Neuron (in vitro differentiated cells): ENCODE data around the gene ZNF554.

Experiments
- H2AFZ ChIP-seq: one replicate; pipeline ENCODE4 v1.6.1; 2013; ENCODE audit warnings: low read depth, mild to moderate bottlenecking, inconsistent platforms, low read length, moderate library complexity
- H3K27me3 ChIP-seq: one replicate; pipeline ENCODE4 v1.6.1; 2013; ENCODE audit warnings: low read length; ENCODE audit not compliant: insufficient read depth
- H3K36me3 ChIP-seq: one replicate; pipeline ENCODE4 v1.6.1; 2013; ENCODE audit warnings: low read length; ENCODE audit not compliant: insufficient read depth
- H3K4me1 ChIP-seq: one replicate; pipeline ENCODE4 v1.6.1; 2013; ENCODE audit warnings: low read length; ENCODE audit not compliant: insufficient read depth
- H3K4me3 ChIP-seq: 2 replicates; pipeline ENCODE4 v1.5.1; 2013; ENCODE audit warnings: mild to moderate bottlenecking, low read length, moderate library complexity
- H3K9me3 ChIP-seq: one replicate; pipeline ENCODE4 v1.6.1; 2013; ENCODE audit warnings: low read length

ZNF554 gene

GRCh38 chr19:2840794-2841791, 21.4 kb downstream of the ZNF554 start, which contains the start of gene ZNF555:
ZNF555 (plus strand) TSS chr19:2841475; CDS start chr19:2841573, 98 bp downstream.
- Histone ChIP-seq H3K4me1 (peaks cover 6% of the 10 kb centered on the region), H2AFZ (peak within 1 kb of the TSS; percentile 76), H3K9me3 (peaks cover 26% of the 10 kb centered on the region), H3K27me3 (no peaks in the 10 kb centered on the region), H3K4me3 (peak within 1 kb of the TSS; percentile 73), H3K36me3 (no peaks in the 10 kb centered on the region)

DNA sequence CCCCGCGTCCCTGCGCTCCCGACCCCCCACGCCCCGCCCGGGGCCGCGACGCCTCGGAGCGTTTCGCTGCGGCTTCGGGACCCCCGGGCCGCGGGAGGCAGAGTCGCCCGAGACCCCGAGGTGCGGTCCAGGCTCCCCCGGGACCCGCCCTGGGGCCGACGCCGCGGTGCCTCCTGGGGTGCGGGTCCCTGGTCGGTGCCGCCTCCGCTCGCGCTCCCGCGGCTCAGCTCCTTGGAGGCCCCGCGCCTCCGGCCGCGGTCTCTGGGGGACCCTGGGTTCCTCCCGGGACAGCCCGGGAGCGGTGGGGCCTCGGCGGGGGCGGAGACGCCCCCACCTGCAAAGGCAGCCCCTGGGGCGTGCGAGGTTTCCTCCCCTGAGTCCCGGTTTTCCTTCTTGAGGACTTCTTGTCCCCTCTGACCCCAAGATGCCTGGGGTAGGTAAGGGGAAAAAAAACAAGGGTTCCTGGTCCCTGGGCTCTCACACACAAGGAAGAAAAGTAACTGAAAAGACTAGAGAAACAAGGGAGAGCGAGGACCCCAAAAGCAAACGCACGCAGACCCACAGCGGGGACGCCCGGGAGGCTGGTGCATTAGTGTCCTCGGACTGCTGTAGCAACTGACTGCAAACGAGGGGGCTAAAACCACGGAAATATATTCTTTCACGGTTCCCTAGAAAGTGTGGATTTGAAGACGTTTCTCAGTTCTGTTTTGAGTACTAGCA, 22.3 kb downstream of the ZNF554 start:
- H3K9me3 ChIP-seq = peaks cover 26% of the 10 kb centered on the region
- no peaks in the 10 kb centered on the region for H3K27me3 ChIP-seq
- H3K4me1 ChIP-seq = peaks cover 6% of the 10 kb centered on the region
- peak overlapping the region; percentile 26 for H2AFZ ChIP-seq
- H3K4me3 ChIP-seq = peak overlapping the region; percentile 73
- H3K36me3 ChIP-seq = no peaks in the 10 kb centered on the region

- Histone ChIP-seq H2AFZ (no peak overlapping the region), H3K4me3 (no peak overlapping the region), H3K9me3 (peaks cover 37% of the 10 kb centered on the region), H3K27me3 (no peaks in the 10 kb centered on the region), H3K36me3 (no peaks in the 10 kb centered on the region), H3K4me1 (peaks cover 6% of the 10 kb centered on the region)
These were observed 25.4 kb downstream of the ZNF554 start for GRCh38 chr19:2845107-2845506.

- Histone ChIP-seq H3K9me3 (peaks cover 44% of the 10 kb centered on the region), H2AFZ (no peak overlapping the region), H3K4me1 (peaks cover 6% of the 10 kb centered on the region), H3K36me3 (peaks cover 10% of the 10 kb centered on the region), H3K4me3 (no peak overlapping the region), H3K27me3 (no peaks in the 10 kb centered on the region)
These were observed 26.7 kb downstream of the ZNF554 start for GRCh38 chr19:2846180-2846894.

DNA sequence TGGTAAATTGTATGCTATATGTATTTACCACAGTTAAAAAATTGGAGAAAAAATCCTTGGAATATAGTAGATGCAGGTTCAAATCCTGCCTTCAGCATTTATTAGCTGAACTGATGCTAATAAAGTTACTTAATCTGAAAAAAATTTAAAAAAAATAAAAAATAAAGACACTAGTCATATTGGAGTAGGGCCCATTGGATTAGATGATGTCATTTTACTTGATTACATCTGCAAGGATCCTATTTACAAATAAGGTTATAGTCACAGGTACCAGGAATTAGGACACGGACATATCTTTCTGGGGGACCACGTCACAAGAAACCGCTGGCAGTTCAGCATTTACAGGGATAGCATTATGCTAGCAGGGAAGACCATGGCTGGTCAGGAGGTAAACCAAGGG, 27.8 kb downstream of the ZNF554 start:
- H3K9me3 ChIP-seq = peaks cover 54% of the 10 kb centered on the region
- no peak overlapping the region for H2AFZ ChIP-seq
- no peaks in the 10 kb centered on the region for H3K27me3 ChIP-seq
- H3K4me3 ChIP-seq = no peak overlapping the region
- peaks cover under 1% of the 10 kb centered on the region for H3K4me1 ChIP-seq
- peaks cover 21% of the 10 kb centered on the region for H3K36me3 ChIP-seq

- peaks cover 65% of the 10 kb centered on the region for H3K9me3 ChIP-seq
- no peak overlapping the region for H3K4me3 ChIP-seq
- peaks cover 32% of the 10 kb centered on the region for H3K36me3 ChIP-seq
- H2AFZ ChIP-seq = no peak overlapping the region
- H3K4me1 ChIP-seq = no peaks in the 10 kb centered on the region
- no peaks in the 10 kb centered on the region for H3K27me3 ChIP-seq
These were observed 28.9 kb downstream of the ZNF554 start for GRCh38 chr19:2848616-2849015.

DNA sequence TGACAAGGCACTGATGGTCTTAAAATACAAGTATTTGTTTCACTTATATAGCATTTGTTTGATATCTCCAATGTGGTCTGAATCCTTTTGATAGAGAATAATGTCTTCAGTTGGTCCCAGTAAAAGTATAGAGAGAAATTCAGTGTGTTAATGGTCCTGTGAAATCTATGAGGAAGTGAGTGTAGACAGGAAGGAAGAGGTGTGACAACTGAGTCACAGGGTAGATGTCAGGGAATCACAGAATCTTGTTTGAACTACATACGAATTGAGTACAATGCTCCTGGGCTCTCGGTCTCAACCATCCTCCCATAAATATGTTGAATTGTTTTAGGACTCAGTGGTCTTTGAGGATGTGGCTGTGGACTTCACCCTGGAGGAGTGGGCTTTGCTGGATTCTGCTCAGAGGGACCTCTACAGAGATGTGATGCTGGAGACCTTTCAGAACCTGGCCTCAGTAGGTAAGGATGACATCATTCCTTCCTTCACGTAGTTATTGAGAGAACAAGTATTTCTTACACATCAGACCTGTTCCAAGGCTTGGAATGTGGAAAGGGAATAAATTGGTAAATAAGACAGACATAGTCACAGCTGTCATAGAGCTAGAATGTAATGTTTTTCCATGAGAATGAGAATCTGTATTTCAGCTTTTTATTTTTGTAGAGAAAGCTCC, 30.7 kb downstream of the ZNF554 start:
- H2AFZ ChIP-seq = no peak overlapping the region
- H3K4me3 ChIP-seq = no peak overlapping the region
- peaks cover 64% of the 10 kb centered on the region for H3K9me3 ChIP-seq
- H3K4me1 ChIP-seq = no peaks in the 10 kb centered on the region
- H3K36me3 ChIP-seq = peaks cover 45% of the 10 kb centered on the region
- no peaks in the 10 kb centered on the region for H3K27me3 ChIP-seq

GRCh38 chr19:2852598-2852997, 32.9 kb downstream of the ZNF554 start:
- Histone ChIP-seq H3K36me3 (peaks cover 48% of the 10 kb centered on the region), H2AFZ (no peak overlapping the region), H3K4me1 (no peaks in the 10 kb centered on the region), H3K9me3 (peaks cover 54% of the 10 kb centered on the region), H3K4me3 (no peak overlapping the region), H3K27me3 (no peaks in the 10 kb centered on the region)

DNA sequence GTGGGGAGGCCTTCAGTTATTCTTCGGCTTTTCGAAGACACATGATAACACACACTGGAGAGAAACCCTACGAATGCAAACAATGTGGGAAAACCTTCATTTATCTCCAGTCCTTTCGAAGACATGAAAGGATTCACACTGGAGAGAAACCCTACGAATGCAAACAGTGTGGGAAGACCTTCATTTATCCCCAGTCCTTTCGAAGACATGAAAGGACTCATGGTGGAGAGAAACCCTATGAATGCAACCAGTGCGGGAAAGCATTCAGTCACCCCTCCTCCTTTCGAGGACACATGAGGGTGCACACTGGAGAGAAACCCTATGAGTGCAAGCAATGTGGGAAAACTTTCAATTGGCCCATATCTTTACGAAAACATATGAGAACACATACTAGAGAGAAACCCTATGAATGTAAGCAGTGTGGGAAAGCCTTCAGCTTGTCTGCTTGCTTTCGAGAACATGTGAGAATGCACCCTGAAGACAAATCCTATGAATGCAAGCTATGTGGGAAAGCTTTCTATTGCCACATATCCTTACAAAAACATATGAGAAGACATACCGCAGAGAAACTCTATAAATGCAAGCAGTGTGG, 33.4 kb downstream of the ZNF554 start:
- Histone ChIP-seq H3K9me3 (peaks cover 55% of the 10 kb centered on the region), H3K36me3 (peaks cover 48% of the 10 kb centered on the region), H2AFZ (no peak overlapping the region), H3K4me3 (no peak overlapping the region), H3K4me1 (no peaks in the 10 kb centered on the region), H3K27me3 (no peaks in the 10 kb centered on the region)

GRCh38 chr19:2854849-2855248, 35.2 kb downstream of the ZNF554 start:
- peaks cover 53% of the 10 kb centered on the region for H3K9me3 ChIP-seq
- H3K4me1 ChIP-seq = no peaks in the 10 kb centered on the region
- H3K27me3 ChIP-seq = no peaks in the 10 kb centered on the region
- H3K4me3 ChIP-seq = no peak overlapping the region
- H2AFZ ChIP-seq = no peak overlapping the region
- peaks cover 48% of the 10 kb centered on the region for H3K36me3 ChIP-seq

DNA sequence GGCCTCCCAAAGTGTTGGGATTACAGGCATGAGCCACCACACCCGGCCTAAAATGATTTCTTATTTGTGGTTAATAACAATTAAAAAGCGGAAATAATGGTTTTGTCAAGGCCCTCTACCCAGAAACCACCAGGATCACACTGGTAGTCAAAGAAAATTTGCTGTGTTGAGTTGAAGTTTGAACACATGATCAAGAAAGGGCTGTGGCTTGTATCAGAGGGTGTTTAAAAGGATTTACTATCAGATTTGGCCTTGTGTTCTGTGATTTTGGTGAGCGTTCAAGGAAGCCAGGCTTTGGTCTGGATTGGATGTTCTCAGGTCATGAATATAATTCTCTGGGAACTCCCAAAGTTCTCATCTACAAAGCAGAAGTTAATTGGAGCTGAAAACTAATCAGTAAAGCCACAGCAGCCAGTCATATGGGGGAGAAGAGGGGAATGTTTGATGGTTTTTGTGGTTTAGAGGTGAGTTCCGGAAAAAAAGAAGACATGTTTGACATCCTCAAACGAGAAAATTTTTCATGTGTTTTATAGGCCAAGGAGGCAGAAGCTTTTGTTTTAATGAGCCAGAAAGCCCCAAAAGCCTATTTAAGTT, 36.9 kb downstream of the ZNF554 start:
- Histone ChIP-seq H3K4me1 (no peaks in the 10 kb centered on the region), H3K36me3 (peaks cover 36% of the 10 kb centered on the region), H2AFZ (no peak overlapping the region), H3K4me3 (no peak overlapping the region), H3K27me3 (no peaks in the 10 kb centered on the region), H3K9me3 (peaks cover 41% of the 10 kb centered on the region)

DNA sequence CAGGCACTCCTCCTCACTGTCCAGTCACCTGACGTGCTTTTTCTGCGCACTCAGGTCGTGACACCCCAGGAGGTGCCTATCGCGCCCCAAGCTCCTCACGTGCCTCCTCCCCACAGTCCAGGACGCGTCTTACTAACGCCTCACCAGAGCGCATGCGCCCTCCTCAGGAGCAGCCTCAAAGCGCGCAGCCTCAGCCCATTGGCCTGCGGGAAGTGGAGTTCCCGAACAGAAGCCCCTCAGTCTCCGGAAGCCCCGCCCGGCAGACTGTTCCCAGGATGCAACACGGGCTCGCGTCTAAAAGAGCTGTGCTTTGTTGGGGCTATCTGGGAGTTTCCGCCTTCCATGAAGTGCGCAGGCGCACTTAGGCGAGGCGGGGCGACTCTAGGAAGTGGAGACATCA, 39.2 kb downstream of the ZNF554 start:
- Histone ChIP-seq H2AFZ (no peak overlapping the region), H3K4me1 (no peaks in the 10 kb centered on the region), H3K27me3 (no peaks in the 10 kb centered on the region), H3K9me3 (peaks cover 20% of the 10 kb centered on the region), H3K4me3 (no peak overlapping the region), H3K36me3 (peaks cover 14% of the 10 kb centered on the region)
